Choroid plexus epithelial cell (primary cell): Measurements from ENCODE around the gene IGDCC3.

Experiments
- DNase-seq: peaks from one replicate; pipeline ENCODE4 v3.0.0-alpha.2; 2010; ENCODE audit warnings: low read depth
- H3K4me3 ChIP-seq: 2 replicates; pipeline ENCODE4 v1.5.1; 2011; ENCODE audit warnings: low read depth, mild to moderate bottlenecking, control low read depth, low read length, moderate library complexity
- TF ChIP-seq, protein P1 (sequence below): conservative IDR thresholded peaks from 2 replicates; pipeline ENCODE4 v1.5.1; 2011; ENCODE audit warnings: low read depth, mild to moderate bottlenecking, control low read depth, inconsistent platforms, low read length, moderate library complexity

The IGDCC3 gene

DNA sequence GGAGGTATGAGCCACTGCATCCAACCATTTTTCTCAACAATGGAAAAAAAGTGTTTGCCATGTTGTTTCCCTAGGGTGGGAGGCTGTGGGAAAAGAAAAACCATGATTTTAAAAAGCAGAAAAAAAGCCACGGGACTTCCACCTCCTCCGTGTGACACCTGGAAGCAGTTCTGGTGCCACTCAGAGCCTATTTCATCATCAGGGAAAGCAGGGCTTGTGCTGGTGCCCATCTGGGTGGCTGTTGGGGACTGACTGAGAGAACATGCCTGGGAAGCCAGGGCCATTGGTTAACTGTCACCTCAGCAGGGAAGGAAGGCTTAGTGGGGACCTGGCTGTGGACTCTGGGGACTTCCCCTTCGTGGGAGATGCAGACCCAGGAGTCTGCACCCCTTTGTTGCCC lies 66.0 kb downstream of the IGDCC3 start:
- no peak for DNase-seq
- TF ChIP-seq, protein P1, sequence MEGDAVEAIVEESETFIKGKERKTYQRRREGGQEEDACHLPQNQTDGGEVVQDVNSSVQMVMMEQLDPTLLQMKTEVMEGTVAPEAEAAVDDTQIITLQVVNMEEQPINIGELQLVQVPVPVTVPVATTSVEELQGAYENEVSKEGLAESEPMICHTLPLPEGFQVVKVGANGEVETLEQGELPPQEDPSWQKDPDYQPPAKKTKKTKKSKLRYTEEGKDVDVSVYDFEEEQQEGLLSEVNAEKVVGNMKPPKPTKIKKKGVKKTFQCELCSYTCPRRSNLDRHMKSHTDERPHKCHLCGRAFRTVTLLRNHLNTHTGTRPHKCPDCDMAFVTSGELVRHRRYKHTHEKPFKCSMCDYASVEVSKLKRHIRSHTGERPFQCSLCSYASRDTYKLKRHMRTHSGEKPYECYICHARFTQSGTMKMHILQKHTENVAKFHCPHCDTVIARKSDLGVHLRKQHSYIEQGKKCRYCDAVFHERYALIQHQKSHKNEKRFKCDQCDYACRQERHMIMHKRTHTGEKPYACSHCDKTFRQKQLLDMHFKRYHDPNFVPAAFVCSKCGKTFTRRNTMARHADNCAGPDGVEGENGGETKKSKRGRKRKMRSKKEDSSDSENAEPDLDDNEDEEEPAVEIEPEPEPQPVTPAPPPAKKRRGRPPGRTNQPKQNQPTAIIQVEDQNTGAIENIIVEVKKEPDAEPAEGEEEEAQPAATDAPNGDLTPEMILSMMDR: no peak
- H3K4me3 ChIP-seq: no peak overlapping the region

GRCh38 chr15:65310431-65311137 lies 67.2 kb downstream of the IGDCC3 start:
- TF ChIP-seq, protein P1: no peak
- DNase-seq: peak; percentile 51

DNA sequence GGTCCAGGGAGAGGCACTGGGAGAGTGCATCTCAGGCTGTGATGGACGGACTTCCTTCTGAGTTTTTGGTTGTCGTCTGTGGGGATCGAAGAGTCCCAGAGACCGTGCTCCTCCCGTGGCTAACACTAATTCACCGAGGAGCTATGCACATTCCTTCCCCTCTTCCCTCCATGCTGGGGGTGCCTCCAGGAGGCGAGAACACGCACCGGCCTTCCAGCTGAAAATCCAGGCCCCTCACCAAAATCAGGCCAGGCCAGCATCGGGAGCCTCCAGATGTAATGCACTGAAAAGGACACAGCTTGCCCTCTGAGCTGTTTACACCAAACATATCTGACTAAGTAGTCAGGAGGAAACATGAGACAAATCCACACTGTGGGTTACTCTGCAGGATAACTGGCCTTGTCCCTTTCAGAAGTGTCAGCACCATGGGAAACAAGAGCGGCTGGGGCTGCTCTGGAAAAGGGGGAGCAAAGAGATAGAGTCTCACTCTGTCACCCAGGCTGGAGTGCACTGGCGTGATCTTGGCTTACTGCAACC lies 67.9 kb downstream of the IGDCC3 start:
- peak; percentile 75 for DNase-seq
- no peak overlapping the region for H3K4me3 ChIP-seq
- TF ChIP-seq, protein P1: no peak

More at GRCh38 chr15:65310431-65311137, 67.2 kb downstream of the IGDCC3 start:
- H3K4me3 ChIP-seq: no peak overlapping the region

DNA sequence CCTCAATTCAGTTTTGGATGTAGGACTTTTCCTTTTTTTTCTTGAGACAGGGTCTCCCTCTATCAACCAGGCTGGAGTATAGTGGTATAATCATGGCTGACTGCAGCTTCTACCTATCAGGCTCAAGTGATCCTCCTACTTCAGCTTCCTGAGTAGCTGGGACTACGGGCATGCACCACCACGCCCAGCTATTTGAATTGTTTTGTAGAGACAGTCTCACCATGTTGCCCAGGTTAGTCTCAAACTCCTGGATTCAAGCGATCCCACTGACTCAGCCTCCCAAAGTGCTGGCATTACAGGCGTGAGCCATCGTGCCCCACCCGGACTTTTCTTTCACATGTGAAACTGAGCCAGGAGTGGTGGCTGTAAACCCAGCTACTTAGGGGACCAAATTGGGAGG lies 69.8 kb downstream of the IGDCC3 start:
- TF ChIP-seq, protein P1: no peak
- DNase-seq: no peak
- H3K4me3 ChIP-seq: no peak overlapping the region

DNA sequence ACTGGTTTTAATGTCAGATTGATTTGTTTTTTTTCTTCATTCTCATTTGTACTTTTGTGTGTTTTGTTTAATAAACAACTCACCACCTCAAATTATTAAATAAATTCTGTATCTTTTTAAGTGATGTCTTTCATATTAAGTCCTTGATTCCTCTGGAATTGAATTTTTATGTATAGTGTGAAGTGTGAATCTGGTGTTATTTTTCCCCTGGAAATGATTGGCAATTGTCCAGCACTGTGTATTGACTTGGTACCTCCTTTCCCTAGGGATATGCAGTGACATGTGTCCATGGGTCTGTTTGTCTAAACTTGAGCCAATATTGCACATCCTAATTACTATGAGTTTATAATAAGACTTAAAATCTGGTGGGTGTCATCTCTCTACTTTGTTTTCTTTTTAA lies 71.3 kb downstream of the IGDCC3 start:
- TF ChIP-seq, protein P1: no peak
- H3K4me3 ChIP-seq: no peak overlapping the region
- DNase-seq: no peak

DNA sequence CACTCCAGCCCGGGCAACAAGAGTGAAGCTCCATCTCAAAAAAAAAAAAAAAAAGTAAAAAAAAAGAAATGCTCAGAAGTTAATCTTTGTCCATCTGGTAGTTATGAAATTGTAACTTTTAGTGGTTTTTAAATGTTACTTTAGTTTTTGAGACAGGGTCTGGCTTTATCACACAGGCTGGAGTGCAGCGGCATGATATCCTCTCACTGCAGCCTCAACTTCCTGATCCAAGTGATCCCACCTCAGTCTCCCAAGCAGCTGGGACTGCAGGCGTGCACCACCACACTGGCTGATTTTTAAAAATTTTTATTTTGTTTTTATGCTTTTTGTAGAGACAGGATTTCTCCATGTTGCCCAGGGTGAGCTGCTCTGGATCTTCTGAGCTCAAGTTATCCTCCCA lies 72.0 kb downstream of the IGDCC3 start:
- TF ChIP-seq, protein P1: no peak
- DNase-seq: no peak
- H3K4me3 ChIP-seq: no peak overlapping the region
